HG02571 (cell line): ENCODE results near the gene VCL.
"Not testable (repeated sequence)": the region's sequence is repeated elsewhere in the genome, so short reads cannot be mapped to it uniquely, and the experiment has no call there.

ENCODE experiments used
- ATAC-seq: cut with Tn5 transposase; IDR thresholded peaks from one replicate; pipeline ENCODE4 v1.9.1; 2021; ENCODE audit warnings: mild to moderate bottlenecking, moderate library complexity; ENCODE audit not compliant: unreplicated experiment

The VCL gene

GRCh38 chr10:74035303-74035702, 37.4 kb downstream of the VCL start:
- ATAC-seq, result no peak

DNA sequence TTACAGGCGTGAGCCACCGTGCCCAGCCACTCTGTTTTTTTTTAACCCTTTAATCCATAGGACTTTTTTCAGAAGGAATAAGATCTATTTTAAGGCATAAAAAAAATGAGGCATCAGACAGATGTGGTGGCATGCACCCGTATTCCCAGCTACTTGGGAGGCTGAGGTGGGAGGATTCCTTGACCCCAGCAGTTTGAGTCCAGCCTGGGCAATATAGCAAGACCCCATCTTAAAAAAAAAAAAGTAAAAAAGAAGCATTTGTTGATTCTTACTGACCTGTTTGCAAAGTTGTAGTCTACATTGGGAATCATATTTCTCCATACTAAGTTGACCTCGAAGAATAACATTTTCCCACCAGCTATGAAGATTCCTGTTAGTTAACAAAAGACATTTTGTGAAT, 38.6 kb downstream of the VCL start:
- no peak for ATAC-seq

- no peak for ATAC-seq
Measured at GRCh38 chr10:74039561-74040145, 41.7 kb downstream of the VCL start.

DNA sequence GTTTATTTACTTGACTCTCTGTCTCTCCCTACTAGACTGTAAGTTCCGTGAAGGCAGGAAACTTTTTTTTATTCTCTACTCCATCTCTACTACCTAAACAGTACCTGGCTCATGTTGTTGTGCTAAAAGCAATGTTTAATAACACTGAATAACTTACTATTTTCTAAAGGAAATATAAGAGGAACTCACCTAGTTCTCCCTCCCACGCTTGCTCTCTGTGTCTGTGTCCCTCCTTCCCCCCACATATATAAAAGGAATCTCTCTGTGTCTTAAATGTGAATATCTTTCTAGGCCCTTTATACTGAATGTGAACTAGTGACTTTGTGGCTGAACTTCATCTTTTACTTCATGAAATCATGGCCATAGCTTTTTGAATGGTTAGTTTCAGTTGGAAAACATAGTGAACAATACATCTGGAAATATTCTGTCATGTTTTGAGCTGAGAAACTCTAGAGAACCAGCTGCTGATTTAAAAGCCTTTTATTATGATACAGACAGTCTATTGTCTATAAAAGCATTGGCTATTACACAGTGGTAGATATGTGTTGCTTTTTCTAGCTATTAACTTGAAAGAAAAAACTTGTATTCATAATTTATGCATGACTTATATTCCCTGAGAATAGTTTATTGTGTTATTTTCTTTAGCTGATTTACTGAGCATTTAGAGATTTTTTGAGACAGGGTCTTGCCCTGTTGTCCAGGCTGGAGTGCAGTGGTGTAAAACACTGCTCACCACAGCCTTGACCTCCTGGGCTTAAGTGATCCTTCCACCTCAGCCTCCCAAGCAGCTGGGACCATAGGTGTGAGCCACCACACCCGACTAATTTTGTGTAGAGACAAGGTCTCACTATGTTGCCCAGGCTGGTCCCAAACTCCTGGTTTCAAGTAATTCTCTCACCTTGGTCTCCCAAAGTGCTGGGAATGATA, 42.5 kb downstream of the VCL start:
- no peak for ATAC-seq

DNA sequence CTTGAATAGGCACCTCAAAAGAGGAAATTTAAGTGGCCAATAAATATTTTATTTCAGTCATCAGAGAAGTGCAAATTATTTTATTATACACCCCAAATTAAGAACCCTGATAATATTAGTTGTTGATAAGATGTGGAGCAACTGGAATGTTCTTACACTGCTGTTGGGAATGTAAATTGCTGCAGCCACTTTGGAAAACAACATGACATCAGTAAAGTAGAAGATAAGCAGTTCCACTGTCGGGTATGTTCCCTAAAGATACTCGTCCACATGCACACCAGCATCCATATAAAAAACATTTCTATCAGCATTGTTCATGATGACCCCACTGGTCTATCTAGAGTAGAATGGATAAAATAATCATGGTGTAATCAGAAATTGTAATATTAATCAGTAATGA, 46.5 kb downstream of the VCL start:
- ATAC-seq, result no peak

- ATAC-seq, result no peak
Measured at GRCh38 chr10:74047304-74047703, 49.4 kb downstream of the VCL start.

GRCh38 chr10:74047871-74048270, 50.0 kb downstream of the VCL start:
- no peak for ATAC-seq

DNA sequence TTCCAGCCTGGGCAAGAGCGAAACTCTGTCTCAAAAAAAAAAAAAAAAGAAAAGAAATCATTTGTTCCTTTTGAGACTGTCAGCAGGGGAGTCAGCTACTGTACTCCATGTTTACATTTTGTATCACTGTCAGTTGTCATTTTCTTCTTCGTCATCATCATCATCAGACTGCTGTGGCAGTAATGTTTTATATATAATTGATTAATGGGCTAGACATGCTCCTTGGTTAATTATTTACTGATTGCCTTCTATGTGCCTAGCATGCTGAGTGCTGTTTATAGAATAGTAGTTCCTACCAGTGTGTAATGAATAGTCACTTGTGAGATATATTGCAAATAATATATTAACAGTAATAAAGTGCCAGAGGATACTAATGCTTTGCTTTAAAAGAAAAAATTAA, 50.5 kb downstream of the VCL start:
- ATAC-seq, result no peak

GRCh38 chr10:74049955-74050354, 52.0 kb downstream of the VCL start:
- ATAC-seq, result no peak

DNA sequence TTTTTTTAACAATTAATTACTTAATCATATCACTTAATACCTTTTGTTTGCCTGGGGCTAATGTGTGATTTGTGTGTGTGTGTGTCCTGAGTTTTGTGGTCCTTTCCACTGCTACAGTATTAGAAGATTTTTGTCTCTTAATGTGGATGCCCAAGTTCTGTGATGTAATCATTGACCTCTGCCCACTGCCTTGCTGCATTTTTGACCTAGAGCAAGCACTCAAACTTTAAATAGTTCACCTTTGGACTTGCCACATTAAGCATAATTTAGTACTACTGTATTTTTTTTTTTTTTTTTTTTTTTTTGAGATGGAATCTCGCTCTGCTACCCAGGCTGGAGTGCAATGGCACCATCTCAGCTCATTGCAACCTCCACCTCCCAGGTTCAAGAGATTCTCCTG, 52.7 kb downstream of the VCL start:
- no peak for ATAC-seq

- no peak for ATAC-seq
Measured at GRCh38 chr10:74051736-74052342, 53.9 kb downstream of the VCL start.

GRCh38 chr10:74052994-74053393, 55.1 kb downstream of the VCL start:
- no peak for ATAC-seq

GRCh38 chr10:74055383-74056049, 57.6 kb downstream of the VCL start:
- no peak for ATAC-seq

DNA sequence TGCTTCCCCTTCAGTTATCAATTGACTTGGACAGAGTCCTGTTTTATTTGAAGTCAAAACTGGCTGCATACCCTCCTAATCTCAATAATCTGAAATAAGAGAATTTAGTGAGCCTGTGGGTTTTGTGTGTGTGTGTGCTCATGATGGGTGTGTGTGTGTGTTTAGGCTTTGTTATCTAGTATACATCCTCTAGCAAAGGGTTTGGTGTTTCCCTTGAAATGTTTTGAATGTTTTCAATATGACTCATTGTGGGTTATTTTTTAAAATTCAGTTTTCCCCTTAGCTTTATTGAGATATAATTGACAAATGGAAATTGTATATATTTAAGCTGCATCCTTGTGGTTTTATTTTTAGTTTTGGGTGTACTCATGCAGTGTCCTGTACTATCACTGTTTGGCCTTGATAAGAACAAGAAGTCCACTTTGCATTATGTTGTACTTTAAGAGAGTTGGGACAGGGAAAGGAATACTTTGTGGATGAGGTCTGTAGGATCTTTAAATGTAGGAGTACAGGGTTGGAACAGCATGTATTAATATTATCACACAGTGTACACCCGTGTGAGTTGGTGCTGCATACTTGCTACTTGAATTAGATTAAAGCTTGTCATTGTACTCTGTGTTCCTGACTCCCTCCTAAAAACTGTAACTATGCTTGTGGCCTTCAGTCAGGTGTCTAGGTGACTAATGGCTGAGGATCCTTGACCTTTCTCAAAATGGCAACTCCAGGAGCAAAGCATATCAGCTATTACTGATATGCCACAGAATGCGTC, 58.3 kb downstream of the VCL start:
- no peak for ATAC-seq

GRCh38 chr10:74058071-74058470, 60.2 kb downstream of the VCL start:
- ATAC-seq, result no peak

DNA sequence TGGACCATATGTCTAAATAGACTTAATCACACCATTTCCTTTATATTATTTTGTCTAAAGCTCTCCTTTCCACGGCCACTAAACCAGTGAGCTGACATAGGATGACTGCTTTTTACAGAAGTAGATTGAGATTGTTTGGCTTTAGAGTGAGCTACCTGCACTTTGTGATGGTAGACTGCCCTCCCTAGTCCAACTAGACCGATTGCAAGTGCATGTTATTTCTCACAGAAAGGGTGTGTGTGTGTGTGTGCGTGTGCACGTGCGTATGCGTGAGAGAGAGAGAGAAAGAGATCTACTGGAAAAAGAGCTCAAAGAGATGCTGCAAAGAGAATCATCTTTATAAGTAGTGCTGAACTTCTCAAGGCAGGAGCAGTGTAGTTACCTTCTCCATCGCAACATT, 60.7 kb downstream of the VCL start:
- ATAC-seq, result no peak

DNA sequence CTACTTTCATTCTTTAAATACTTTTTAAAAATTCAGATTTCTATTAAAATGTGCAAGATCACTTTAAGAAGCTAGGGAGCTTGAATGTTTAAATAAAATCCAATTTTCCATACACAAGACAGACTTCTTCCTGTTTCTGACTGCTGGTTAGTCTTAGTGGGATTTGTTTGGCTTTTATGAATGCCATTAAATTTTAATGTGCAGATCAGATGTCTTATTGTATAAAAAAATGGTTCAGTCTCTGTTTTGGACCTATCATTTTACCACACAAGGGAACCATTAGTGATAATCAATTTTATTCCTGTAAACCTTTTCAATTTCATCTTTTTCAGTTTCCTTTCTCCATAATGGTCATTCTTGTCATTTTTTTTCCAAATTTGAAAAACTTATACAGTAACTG, 63.2 kb downstream of the VCL start:
- ATAC-seq, result no peak

DNA sequence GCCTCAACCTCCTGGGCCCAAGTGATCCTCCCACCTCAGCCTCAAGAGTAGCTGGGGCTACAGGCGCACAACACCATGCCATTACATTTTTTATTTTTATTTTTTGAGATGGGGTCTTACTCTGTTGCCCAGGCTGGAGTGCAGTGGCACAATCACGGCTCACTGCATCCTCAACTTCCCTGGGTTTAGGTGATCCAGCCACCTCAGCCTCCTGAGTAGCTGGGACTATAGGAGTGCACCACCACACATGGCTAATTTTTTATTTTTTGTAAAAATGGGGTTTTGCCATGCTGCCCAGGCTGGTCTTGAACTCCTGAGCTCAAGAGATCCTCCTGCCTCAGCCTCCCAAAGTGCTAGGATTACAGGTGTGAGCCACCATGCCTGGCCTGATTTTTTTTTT, 64.1 kb downstream of the VCL start:
- not testable (repeated sequence) for ATAC-seq

DNA sequence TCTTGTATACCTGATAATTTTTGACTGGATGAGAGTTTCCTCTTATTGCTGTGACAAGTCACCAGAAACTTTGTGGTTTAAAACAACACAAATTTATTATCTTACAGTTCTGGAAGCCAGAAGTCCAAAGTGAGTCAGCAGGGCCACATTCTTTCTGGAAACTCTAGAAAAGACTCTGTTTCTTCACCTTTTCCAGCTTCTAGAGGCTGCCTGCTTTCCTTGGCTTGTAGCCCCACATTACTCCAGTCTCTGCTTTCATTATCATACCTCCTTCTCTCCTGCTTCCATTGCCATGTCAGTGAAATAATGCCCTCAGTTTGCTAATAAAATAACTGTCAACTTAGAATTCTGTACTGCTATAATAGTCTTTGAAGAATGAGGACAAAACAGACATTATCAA, 65.3 kb downstream of the VCL start:
- no peak for ATAC-seq

- no peak for ATAC-seq
Measured at GRCh38 chr10:74067373-74068352, 69.7 kb downstream of the VCL start.
